Retinal pigment epithelial cell (primary cell): ENCODE data around the gene STK32A.
A peak's percentile ranks its signal among the peaks of the same experiment; 100 is the strongest.

Experiments used
- DNase-seq: peaks from one replicate; pipeline ENCODE4 v3.0.0-alpha.2; 2010; ENCODE audit warnings: low read depth
- H3K4me3 ChIP-seq: 2 replicates; pipeline ENCODE4 v1.5.1; 2011; ENCODE audit warnings: mild to moderate bottlenecking, low read length, control low read depth, moderate library complexity
- TF ChIP-seq, protein P1 (sequence below): conservative IDR thresholded peaks from 2 replicates; pipeline ENCODE4 v1.5.1; 2011; ENCODE audit warnings: low read depth, low read length, control low read depth, inconsistent platforms

Gene STK32A

DNA sequence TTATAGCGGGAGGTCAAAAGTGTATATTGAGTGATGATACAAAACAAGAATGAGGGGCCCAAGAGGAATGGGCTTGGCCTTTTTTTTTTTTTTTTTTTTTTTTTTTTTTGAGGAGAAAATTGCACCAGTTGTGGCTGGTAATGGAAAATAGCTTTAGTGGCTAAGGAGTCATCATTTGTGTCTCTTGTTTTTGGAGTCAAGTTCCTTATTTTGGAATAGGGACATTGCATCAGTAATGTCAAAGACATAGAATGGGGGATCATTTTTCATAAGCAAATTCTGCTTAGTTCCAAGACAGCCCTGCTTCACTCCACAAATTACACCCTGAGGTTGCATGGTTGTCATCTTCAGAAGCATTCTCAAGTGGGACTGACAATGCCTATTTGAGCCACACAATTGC is 137.4 kb downstream of the STK32A start:
- no peak for DNase-seq
- TF ChIP-seq, protein P1, sequence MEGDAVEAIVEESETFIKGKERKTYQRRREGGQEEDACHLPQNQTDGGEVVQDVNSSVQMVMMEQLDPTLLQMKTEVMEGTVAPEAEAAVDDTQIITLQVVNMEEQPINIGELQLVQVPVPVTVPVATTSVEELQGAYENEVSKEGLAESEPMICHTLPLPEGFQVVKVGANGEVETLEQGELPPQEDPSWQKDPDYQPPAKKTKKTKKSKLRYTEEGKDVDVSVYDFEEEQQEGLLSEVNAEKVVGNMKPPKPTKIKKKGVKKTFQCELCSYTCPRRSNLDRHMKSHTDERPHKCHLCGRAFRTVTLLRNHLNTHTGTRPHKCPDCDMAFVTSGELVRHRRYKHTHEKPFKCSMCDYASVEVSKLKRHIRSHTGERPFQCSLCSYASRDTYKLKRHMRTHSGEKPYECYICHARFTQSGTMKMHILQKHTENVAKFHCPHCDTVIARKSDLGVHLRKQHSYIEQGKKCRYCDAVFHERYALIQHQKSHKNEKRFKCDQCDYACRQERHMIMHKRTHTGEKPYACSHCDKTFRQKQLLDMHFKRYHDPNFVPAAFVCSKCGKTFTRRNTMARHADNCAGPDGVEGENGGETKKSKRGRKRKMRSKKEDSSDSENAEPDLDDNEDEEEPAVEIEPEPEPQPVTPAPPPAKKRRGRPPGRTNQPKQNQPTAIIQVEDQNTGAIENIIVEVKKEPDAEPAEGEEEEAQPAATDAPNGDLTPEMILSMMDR = no peak
- no peak overlapping the region for H3K4me3 ChIP-seq

DNA sequence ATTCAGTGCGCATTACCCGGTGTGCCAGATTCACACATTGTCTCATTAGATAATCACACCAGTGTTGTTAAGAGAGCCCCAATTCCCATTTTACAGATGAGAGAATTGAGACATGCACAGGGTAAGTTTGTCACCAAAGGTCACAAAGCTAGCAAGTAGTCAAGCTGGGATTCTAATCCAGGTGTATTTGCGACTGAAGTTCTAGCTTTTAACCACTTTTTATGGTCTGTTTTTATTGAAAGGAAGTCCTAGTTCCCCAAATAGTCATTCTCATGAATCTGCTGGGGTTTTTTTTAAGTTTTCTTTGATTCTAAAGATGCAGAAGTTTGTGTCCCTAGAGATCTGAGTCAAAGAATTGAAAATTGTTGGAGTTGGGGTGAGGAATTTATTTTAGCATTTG is 138.5 kb downstream of the STK32A start:
- TF ChIP-seq, protein P1 = no peak
- H3K4me3 ChIP-seq = no peak overlapping the region
- no peak for DNase-seq

DNA sequence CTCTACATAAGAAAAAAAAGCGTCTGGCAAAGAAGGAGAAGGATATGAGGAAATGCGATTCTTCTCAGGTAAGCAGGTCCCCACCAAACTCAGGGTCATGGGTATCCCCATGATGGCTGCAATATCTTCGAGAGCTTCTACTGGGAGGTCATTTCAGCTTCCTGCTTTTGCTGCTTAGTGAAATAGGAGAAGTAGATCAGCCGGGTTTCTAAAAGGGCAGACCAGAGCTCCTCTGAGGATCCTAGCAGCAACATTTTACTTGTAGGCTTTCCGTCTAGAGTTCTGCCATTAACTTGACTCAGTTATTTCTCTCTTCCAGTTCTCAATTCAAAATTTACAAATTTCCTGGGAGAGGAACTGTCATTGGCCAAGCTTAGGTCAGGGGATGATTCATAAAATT is 140.3 kb downstream of the STK32A start:
- H3K4me3 ChIP-seq = no peak overlapping the region
- no peak for DNase-seq
- TF ChIP-seq, protein P1 = no peak

DNA sequence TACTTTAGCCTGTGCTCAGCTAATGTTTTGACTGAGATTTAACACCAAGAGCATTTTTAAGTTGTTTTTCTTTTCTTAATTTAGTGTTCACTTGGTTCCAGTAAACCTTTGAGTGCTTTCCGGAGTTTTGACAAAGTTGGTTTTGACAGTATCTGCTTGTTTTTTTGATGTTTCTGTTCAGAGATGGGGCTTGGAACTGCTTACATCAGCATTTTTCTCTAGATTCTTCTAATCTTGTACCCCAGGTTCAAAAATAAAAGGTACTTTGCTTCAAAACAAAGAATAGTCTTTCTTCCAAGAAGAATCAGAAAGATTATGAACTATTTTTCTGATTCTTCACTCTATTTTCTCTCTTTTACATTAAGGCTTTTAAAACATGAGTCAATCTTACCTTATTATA is 142.9 kb downstream of the STK32A start:
- no peak overlapping the region for H3K4me3 ChIP-seq
- DNase-seq = no peak
- TF ChIP-seq, protein P1 = no peak

DNA sequence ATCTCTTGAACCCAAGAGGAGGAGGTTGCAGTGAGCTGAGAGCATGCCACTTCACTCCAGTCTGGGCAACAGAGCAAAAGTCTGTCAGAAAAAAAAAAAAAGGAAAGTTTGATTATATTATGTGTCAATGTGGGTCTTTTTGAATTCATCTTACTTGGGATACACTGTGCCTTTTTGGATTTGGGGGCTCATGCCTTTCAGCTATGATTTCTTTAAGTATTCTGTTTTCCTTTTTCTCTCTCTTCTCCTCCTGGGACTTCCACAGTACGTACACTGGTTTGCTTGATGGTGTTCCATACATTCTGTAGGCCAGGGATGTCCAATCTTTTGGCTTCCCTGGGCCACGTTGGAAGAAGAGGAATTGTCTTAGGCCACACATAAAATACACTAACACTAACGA is 146.7 kb downstream of the STK32A start:
- H3K4me3 ChIP-seq = no peak overlapping the region
- TF ChIP-seq, protein P1 = no peak
- DNase-seq = no peak

DNA sequence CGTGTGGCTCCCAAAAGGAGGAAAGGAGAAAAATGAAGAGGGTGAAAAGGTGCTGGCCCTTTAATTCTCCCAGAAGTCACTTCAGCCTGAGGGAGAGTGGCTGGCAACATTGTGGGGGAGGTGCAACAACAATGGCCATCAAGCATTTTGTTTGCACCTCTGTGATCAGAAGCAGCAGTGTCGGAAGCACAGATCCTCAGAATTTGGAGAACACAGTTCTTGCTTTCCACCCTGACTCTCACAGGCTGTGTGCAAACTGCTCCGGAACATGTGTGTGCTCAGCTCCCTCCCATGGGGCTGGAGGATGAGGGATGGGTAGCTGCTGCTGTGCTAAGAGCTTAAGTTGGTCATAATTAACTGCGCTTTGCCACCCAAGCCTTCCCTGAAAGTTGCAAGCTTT is 147.9 kb downstream of the STK32A start:
- no peak for DNase-seq
- H3K4me3 ChIP-seq = peak overlapping the region; percentile 5
- TF ChIP-seq, protein P1 = no peak

DNA sequence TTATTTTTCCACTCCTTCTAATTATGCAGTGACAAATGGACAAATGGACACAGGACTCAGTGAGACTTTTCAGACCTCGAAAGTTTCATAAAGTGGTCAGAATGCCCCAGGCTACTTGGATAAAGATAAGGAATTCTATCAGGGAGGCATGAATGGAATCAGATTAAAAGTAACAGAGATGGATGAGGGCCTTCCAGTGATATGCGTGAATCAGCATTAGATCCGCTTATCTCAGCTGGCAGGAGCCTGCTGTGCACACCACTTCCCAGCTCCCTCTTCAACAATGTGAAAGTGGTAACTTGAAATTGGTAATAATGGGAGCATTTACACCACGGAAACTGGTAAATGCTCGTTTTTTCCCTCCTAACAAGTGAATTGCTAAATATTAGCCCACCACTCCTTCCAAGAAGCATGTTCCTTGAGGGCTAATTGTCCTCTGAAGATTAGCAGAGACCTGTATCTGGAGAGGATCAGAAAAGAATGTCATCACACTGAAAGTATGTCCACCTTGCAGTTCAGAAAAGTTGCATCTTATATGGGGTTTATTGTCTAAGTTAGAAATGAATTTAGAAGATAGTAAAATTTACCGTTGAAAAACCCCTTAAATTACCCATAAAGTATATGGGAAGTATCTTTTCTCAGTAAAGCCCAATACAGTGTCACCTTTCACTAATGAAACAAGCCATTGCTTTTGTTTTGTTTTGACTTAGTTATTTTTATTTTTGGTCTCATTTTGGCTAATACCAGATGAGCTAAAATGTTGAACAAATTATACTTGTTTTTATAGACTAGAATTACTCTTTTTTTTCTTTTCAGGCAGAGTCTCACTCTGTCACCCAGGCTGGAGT is 149.7 kb downstream of the STK32A start:
- DNase-seq = no peak
- H3K4me3 ChIP-seq = no peak overlapping the region
- TF ChIP-seq, protein P1 = no peak
